GM18517 (cell line): ENCODE results near the gene TMEM171.

Experiments used
- ATAC-seq: cut with Tn5 transposase; IDR thresholded peaks from one replicate; pipeline ENCODE4 v1.9.1; 2021; ENCODE audit warnings: mild to moderate bottlenecking, moderate library complexity; ENCODE audit not compliant: unreplicated experiment

Gene TMEM171

DNA sequence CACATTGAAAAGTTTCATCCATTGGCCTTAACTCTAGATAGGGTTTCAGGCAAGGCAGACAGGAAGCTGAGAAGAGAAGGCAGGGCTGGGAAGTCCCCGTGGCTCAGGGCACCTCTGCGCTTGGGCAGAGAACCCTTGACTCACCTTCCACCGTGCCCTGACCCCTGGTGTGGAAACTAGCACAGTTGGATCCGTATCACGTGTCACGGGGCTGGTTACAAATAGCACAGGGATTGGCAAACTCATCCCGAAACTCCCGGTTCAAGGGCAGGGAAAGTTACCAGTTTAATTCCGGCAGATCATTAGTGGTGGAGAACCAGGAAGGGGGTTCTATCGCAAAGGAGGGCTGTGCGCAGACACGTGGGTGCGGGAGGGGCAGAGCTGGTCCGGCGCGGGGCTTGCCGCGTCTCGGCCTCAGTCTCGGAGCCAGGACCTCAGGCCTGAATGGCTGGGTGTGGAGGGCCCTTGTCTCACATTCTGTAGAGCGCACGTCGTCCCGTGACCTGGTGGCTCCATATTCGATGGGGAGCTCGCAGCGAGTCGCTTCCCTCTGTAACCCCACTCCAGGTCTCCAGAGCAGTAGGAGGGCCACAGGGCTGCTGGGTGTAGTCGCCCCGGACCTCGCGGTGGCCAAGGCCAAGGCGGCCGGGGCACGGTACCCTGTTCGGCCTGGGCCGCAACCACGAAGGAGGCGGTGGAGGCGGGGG lies 771 bp upstream of the TMEM171 start:
- no peak for ATAC-seq

DNA sequence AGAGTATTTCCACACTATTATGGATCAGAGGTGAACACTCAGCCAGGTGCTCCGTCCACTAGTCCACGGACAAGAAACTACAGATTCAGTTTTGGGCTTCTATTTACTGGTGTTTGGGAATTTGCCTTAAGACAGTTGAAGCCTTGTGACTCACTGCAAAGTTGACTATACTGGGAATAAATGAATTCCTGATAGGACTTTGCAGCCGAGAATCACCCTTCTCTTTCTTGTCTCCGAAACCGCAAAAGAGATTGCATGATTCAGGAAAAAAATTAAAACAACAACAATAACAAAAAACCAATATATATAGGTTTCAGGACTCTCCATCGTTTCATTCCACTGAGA lies 716 bp downstream of the TMEM171 start:
- no peak for ATAC-seq

DNA sequence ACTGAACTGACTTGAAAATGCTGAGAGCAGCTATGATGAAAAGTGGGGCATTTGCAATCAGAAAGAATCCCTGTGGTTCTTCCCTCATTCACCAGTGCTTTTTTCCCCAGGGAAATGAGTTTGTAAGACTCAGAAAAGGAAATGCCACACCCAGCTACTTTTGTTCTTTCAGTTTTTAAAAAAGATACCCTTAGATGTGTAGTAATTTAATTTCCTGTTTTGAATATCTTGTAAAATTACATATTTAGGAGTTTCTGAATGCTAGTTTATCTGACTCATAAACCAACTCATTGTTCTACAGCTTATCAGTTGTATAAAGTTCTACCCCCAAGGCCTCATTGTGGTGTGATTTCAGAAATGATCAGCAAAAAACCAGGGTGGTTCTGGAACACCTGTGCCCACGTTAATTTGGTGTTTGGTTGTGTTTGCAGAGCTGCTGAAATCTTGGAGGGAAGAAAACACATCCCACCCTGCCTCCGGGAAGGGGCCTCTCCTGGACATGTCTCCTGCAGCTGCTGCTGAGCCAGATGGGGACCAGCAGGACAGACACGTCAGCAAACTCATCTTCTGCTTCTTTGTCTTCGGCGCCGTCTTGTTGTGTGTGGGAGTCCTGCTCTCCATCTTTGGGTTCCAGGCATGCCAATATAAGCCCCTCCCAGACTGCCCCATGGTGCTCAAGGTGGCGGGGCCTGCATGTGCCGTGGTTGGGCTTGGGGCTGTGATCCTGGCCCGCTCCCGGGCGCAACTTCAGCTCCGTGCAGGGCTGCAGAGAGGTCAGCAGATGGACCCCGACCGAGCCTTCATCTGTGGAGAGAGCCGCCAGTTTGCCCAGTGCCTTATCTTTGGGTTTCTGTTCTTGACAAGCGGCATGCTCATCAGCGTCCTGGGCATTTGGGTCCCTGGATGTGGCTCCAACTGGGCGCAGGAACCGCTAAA lies 2.8 kb downstream of the TMEM171 start:
- ATAC-seq, result no peak

DNA sequence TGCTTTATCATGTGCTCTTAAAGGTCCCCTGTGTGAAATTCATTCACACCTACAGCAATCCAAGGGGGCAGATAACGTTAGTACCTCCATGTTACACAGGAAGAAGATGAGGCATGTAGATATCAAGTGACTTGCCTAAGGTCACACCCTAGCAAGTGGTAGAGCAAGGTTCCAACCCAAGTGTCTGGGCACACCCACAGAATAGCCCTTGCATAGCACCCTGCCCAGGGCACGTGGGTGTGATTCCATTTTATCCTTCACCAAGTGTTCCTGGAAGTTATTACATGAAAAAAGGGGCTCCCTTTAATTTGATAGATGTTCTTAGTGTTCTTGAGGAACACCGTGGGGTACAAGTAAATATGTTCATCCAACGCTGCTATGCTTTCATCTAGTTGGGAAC lies 4.9 kb downstream of the TMEM171 start:
- no peak for ATAC-seq

DNA sequence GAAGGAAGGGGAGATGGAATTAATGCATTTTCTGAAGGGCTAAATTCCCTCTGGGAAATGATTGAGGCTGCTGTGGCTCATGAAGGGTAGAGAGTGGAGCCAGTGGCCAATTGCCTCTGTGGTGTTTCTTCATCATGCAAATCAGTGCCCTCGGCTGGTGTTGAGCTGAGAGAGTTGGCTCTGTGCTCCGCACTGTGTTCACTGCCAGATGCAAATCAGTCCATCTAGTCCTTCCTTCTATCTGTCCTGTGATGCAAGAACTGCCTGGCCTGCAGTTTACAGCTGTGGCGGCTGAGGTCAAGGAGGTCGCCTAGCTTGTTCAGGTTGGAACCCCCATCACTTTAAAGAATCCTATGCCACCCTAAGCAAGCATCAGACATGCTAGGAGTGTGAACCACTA lies 6.0 kb downstream of the TMEM171 start:
- no peak for ATAC-seq

DNA sequence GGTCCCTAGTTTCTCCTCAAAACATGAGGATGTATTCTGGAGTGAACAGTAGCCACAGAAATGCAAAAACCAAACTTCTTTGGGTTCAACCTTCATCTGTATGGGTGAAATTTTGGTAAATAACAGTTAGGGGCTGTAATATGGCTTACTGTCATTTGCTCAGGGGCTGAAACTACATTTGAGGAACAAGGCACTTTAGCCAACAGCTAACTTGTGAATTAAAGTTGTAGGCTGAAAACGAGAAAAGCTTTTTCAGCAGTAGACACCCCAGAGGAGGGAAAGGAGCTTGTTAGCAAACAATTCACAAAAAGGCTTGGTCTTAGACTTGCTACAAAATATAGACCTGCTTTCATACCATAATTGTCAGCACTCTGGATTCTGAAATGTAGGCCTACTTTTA lies 6.6 kb downstream of the TMEM171 start:
- no peak for ATAC-seq

DNA sequence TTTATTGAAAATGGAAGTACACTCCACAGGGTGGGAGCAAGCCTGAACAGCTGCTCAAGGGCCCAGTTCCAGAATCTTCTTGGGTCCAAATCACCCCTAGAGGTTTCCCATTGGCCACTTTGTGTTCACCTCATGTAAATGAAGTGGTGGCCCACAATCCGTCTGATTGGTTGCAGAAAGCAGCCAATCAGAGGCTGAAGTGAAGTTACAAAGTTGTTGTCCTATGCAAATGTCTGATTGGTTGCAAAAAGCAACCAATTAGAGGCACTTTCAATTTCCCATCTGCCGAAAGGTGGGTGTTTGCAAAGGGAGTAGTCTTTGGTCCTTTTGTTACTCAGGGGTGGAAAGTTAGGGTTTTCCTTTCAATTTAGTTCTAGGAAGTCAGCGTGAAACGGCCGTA lies 8.8 kb downstream of the TMEM171 start:
- no peak for ATAC-seq

DNA sequence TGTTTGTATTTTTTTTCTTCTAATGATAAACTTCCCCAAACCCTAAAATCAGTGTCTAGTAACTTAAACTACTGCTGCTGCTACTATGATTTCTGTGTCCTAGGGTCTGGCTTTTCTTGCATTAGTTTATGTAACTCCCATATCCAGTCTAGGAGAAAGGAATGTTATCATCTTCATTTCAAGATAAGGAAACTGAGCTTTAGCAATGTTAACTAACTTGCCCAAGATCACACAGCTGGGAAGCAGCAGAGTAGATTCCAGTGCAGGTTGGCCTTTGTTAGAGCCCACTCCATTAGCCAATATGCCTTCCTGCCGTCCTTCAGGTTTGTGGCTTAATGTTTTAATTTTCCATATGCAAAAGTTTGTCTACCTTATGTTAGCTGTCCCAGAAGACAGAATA lies 10.4 kb downstream of the TMEM171 start:
- no peak for ATAC-seq

DNA sequence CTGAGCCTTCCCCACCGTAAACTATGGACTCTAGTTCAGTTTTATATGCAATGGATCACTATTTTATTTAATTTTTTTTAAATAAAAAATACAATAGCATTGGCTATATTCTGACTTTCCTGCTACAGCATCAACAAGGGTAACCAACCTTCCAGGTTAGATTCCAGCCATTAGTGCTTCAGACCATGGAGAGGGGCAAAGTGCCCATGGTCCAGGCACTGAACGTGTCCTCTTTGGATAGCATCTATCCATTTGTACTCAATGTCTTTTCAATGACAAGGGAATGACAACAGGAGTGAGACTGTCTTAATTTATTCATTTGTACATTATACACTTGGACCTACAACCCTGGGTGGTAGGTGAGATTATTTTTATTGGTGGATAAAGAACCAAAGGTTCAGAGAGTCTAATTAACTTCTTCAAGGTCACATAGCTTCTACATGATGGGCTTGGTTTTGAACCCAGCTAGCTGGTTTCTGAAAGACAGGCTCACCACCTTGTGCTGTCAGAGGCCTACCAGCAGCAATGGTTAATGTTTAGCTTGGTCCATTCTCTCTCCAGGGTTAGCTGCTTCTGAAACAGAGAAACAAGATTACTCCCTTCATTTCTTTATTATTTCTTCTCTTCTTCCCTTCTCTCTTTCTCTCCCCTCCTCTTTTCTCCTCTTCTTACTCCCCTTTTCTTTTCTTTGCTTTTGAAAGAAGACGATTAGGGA lies 11.5 kb downstream of the TMEM171 start:
- ATAC-seq, result no peak

DNA sequence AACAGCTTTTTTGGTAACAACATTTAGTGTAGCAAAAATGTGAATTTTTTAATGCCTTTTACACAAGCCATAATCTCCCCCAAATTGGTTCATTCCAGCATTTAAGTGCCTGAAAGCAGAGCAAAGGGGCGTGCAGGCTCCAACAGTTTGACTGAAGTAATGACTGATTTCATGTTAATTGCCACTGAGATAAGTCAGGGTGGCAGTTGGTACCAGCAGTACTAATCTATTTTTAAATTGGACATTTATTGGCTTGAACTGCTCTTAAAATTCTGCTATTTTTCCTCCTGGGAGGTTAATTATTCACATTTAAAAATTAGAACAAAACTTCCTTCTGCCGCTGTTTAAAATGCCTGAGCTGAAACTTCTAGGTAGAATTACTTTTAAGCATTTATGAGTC lies 12.4 kb downstream of the TMEM171 start:
- no peak for ATAC-seq

DNA sequence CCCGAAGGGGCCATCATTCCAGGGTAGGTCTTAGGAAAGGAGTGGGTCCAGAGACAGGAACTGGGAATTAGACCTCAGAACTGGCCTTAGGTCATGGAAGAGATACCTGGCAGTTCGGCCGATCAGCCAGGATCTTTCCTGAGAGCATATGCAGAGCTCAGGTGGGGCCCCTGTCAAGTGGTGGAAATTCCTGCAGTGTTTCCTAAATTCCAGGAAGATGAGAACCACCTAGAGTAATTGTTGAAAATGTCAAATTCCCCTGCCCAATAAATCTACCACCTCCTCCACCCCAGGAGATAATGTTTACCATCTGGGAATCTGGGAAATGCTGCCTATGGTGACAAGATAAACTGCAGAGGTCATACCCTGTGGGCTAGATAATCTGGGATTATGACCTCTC lies 14.6 kb downstream of the TMEM171 start:
- no peak for ATAC-seq

DNA sequence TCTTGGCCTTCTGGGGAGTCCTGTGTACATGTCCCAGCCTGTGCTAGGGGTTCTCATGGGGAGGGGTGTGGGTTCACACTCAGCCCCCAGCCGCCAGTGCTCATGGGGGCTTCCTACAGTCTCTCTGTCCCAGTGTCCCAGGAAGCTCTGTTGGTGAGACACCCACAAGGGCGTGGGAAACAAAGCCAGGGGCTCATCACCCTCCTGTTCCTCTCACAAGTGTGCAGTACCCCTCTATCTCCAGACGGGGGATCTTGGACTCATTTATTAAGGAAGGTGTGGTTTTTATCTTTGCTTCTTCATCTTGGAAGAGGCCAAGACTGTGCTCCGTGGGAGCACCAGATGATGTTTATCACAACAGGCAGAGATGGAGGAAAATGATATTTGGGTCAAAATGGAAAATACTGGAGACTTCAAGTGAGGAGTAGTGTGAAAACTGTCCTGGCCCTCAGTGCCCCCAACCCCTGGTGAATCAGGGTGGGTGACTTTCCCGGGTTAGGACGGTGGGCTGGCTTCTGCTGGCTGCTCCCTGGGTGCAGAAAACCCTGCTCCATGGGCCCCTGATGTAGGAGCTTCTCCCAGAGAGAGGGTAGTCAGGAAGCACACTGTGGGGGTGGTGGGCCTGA lies 15.2 kb downstream of the TMEM171 start:
- ATAC-seq, result no peak

DNA sequence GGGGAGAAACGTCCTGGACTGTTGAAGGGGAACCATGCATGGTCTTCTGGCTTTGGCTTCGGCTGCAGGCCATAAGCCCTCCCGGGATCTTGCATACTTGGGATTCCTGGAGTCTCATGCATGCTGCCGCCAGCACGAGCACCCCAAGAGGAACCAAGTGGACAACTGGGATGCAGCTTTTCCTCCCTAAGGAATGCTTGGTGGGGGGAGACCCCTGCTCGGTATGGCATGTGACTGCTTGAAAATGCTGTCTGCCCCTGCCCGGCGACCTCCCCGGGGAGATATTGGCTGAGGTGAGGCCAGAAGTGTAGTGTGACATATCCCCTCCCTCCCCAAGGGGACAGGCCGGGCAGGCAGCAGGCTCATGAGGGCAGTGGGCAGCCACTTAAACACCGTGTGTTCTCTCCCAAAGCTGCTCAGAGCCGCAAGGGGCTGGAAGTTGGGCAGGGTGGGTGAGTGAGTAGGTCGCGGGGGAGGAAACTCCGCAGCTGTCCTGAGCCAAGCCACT lies 15.7 kb downstream of the TMEM171 start:
- no peak for ATAC-seq

DNA sequence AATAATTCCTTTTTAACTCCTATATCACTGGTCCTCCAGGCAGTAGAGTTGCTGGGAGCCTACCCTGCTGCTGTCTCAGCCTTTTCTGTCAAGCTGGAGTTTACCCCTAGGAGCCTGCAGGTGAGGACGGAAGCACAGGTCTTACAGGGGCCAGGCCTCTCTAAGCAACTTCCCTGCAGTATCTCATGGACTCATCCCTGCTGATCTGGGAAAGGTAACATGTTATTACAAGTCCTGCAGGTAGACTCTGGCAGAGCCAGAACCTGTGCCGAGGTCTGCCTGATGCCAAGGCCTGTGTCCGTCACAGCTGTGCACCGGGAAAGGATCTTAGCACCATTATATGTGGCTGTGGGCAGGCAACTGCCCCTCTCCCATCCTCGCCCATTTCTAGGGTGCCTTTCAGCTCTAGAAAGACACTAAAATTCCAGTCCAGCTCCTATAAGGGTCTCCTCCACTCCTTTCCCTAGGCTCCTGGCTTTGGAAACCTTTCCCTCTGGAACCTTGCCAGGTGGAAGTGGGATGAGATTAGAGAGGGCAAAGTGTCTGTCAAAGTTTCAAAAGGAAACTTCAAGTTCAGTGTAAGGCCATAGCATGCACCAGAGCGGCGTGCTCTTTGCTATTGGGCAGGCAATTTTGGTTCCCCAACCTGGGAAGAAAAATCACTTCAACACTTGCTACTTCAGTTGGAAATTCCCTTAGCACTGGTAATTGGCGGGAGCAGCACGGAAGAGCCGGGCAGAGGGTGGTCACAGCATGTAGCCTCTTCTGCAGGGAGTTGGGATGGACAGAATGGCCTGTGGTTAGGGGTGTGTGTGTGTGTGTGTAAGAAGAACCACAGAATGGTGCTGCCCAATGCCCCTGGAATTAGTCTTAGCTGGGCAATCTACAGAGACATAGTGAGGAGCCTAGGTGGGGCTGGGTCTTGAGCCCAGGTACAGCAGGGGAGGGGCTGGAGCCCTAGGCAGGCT lies 17.5 kb downstream of the TMEM171 start:
- no peak for ATAC-seq

DNA sequence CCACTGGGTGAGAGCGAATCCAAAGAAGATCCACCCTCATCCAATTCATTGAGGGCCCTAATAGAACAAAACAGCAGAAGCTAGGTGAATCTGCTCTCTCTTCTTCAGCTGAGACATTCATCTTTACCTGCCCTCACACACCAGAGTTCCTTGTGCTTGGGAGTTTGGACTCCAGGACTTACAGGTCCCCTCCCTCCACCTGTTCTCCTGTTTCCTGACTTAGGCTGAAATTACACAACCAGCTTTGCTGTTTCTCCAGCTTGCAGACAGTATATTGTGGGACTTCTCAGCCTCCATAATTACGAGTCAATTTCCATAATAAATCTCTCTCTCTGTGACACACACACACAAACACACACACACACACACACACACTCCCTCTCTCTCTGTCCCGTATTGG lies 19.1 kb downstream of the TMEM171 start:
- no peak for ATAC-seq

DNA sequence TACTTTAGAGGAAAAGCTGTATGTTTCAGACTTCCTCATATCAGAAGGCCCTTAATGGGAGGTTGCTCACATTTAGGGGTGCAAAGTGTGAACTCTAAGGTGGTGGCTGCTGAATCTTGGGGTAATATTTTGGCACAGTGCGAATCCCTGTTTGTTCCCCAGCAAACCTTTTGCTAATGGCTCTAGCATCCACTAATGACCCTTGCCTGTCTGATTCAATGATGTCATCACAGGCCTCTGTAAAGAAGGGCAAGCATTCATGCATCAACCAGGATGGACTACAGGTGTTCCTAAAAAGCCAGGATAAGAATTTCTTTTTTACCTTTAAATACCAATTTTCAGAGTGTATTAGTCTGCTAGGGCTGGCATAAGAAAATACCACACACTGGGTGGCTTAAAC lies 20.4 kb downstream of the TMEM171 start:
- no peak for ATAC-seq

DNA sequence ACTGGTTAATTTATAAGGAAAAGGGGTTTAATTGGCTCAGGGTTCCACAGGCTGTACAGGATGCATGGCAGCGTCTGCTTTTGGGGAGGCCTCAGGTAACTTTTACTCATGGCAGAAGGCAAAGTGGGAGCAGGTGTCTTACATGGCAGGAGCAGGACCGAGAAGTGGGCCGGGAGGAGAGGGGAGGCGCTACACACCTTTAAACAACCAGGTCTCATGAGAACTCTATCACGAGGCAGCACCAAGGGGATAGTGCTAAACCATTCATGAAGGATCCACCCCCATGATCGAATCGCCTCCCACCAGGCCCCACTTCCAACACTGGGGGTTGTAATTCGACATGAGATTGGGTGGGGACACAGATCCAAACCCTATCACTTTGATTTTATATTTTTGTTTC lies 21.7 kb downstream of the TMEM171 start:
- no peak for ATAC-seq

DNA sequence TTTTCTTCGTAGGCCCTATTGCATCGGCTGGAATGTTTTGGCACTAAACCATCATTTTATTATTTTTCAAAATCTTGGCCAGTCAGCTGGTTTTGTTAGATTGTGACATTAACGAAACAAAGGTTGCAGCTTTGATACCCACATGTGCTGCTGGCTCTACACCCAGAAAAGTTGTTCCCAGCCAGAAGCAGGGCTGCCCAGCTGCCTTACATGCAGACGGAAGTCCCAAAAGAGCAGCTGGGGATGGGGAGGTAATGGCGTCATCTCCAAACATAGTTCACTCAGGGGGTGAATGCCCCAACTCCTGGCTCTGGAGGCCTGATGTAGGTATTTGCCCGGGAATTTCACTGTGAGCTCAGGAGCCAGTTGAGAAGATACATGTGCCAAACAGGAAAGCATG lies 23.3 kb downstream of the TMEM171 start:
- ATAC-seq, result no peak

DNA sequence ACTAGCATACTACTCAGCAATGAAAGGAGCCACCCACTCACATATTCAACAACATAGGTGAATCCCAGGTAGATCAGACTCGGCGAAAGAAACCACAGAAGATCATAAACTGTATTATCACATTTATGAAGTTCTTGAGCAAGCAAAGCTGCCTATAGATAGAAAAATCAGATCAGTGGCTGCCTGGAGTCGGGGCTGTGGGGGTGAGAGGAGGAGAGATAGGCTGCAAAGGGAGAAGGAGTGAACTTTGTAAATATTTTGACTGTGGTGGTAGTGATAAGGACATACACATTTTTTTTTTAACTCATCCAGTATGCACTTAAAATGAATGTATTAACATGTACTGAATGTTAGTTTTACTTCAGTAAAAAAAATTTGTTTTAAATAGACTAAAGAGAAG lies 29.2 kb downstream of the TMEM171 start:
- no peak for ATAC-seq

DNA sequence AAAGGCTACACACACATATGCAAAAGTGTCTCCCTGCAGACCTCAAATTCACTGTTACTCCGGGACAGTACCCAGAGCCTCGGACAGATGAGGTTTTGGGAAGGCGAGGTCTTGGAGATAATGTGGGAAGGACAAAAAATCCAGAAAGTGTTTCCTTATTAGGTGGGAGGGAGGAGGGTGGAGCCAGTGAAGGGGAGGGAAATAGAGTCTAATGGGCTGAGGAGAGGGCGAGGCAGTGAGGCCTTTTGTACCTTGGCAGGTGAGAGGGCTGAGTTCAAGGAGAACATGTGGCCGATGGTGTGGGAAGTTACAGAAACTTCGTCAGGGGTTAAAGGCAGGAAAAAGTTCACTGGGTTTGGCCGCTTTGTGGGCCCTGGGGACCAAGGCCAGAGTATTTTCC lies 30.5 kb downstream of the TMEM171 start:
- ATAC-seq, result no peak
